ENCODE results near the gene SNCA. TPM values are rescaled to one million over a fixed set of nuclear protein-coding genes. Genes with fewer than 3 reads are reported as not detected.

Gene SNCA
- total RNA-seq, 6 experiments from 2014 or later: 0.30 to 0.43 (median 0.38) TPM; not detected in 2

DNA sequence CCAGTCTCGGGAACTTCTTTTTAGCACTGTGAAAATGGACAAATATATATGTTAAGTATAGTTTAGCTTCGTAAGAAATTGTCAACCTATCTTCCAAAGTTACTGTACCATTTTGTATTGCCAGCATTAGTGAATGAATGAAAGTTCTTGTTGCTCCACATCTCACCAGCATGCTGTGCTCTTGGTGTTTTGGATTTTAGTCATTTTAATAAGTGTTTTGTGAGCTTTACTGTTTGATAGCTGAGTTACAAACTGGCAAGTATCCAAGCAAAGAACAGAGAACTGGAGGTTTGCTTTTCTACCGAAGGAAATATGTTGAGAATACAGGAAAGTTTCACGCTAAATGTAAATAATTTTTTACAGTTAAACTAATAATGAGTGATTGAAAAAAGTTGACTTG lies 33.0 kb downstream of the SNCA start:
- H3K4me3 Mint-ChIP-seq: no peak overlapping the region
- H3K27me3 Mint-ChIP-seq (ENCODE audit: insufficient read depth): no peaks in the 10 kb centered on the region; the same call in 1 of the 2 replicates
- H3K27ac Mint-ChIP-seq: no peak overlapping the region
- TF ChIP-seq, protein P1, sequence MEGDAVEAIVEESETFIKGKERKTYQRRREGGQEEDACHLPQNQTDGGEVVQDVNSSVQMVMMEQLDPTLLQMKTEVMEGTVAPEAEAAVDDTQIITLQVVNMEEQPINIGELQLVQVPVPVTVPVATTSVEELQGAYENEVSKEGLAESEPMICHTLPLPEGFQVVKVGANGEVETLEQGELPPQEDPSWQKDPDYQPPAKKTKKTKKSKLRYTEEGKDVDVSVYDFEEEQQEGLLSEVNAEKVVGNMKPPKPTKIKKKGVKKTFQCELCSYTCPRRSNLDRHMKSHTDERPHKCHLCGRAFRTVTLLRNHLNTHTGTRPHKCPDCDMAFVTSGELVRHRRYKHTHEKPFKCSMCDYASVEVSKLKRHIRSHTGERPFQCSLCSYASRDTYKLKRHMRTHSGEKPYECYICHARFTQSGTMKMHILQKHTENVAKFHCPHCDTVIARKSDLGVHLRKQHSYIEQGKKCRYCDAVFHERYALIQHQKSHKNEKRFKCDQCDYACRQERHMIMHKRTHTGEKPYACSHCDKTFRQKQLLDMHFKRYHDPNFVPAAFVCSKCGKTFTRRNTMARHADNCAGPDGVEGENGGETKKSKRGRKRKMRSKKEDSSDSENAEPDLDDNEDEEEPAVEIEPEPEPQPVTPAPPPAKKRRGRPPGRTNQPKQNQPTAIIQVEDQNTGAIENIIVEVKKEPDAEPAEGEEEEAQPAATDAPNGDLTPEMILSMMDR (IDR thresholded peaks at IDR 0.05): no peak
- H3K4me1 Mint-ChIP-seq (ENCODE audit: low read depth): no peaks in the 10 kb centered on the region
- no peaks in the 10 kb centered on the region for H3K36me3 Mint-ChIP-seq (ENCODE audit: low read depth)
- no peak for DNase-seq
- no peaks in the 10 kb centered on the region for H3K9me3 Mint-ChIP-seq

DNA sequence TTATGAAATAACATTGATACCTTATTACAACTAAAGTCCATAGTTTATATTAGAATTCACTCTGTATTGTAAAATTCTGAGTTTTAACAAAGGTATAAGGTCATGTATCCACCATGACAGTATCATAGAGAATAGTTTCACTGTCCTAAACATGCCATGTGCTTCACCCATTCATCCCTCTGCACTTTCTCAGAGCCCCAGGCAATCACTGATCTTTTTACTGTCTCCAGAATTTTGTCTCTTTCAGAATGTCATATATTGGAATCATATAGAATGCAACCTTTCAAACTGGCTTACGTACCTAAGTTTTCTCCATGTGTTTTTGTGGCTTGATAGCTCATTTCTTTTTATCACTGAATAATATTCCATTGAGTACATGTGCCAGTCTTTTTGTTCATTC lies 33.9 kb downstream of the SNCA start:
- no peak overlapping the region for H3K27ac Mint-ChIP-seq
- H3K4me1 Mint-ChIP-seq (ENCODE audit: low read depth): no peaks in the 10 kb centered on the region
- H3K27me3 Mint-ChIP-seq (ENCODE audit: insufficient read depth): no peaks in the 10 kb centered on the region; the same call in 1 of the 2 replicates
- H3K9me3 Mint-ChIP-seq: no peaks in the 10 kb centered on the region
- no peaks in the 10 kb centered on the region for H3K36me3 Mint-ChIP-seq (ENCODE audit: low read depth)
- DNase-seq: no peak
- no peak overlapping the region for H3K4me3 Mint-ChIP-seq
- TF ChIP-seq, protein P1 (IDR thresholded peaks at IDR 0.05): no peak

DNA sequence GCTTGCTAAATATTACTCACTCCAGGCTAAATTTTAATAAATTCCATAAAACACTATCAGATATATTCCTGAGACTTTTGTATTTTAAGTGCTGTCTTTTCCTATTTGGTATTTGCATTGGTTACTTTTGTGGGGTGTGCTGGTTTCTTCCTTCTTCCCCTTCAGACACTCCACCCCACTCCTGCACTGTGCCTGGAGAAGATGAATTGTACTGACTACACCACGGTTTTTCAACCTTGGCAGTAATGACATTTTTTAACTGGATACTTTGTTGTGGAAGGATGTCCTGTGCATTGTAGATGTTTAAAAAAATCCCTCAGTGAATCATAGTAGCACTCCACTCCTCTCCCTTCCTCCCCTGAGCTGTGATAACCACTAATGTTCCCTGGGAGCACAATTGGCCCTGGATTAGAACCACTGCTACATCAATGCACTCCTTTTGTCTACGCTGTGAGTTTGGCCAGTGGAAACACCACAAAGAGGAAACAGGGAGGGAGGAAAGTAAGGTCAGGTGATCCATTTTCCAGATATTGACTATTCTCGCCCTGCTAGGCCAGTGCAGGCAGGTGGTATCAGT lies 36.3 kb downstream of the SNCA start:
- H3K27ac Mint-ChIP-seq: no peak overlapping the region
- peaks cover 2% of the 10 kb centered on the region; the same call in 1 of the 2 replicates for H3K27me3 Mint-ChIP-seq (ENCODE audit: insufficient read depth)
- H3K9me3 Mint-ChIP-seq: no peaks in the 10 kb centered on the region
- H3K36me3 Mint-ChIP-seq (ENCODE audit: low read depth): no peaks in the 10 kb centered on the region
- no peak for DNase-seq
- H3K4me3 Mint-ChIP-seq: no peak overlapping the region
- peaks cover 9% of the 10 kb centered on the region for H3K4me1 Mint-ChIP-seq (ENCODE audit: low read depth)
- TF ChIP-seq, protein P1 (IDR thresholded peaks at IDR 0.05): no peak

DNA sequence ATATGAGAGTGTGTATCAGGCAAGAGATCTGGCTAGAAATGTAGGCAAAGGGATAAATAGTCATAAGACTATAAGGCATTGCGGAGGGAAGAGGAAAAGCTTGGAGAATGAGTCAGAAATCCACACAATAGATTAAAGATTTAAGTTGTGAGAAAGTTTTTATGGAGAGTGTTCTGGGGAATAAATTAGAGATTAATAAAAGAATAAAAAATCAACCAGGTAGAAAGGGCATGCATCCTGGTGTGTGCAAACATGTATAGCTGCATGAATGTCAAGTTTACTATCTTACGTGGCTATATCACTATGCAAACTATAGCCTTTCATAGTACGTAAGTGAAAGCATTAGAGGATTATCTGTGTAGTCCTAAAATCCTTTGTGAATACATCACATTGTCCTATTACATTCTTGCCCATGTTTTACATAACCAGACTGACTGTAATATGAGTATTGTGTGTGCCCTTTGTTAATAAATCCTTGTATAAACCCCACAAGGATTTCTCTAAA lies 36.9 kb downstream of the SNCA start:
- H3K4me3 Mint-ChIP-seq: no peak overlapping the region
- TF ChIP-seq, protein P1 (IDR thresholded peaks at IDR 0.05): no peak
- H3K27ac Mint-ChIP-seq: no peak overlapping the region
- peak; percentile 55 for DNase-seq
- peaks cover 9% of the 10 kb centered on the region for H3K4me1 Mint-ChIP-seq (ENCODE audit: low read depth)
- no peaks in the 10 kb centered on the region for H3K36me3 Mint-ChIP-seq (ENCODE audit: low read depth)
- peaks cover 2% of the 10 kb centered on the region; the same call in 1 of the 2 replicates for H3K27me3 Mint-ChIP-seq (ENCODE audit: insufficient read depth)
- no peaks in the 10 kb centered on the region for H3K9me3 Mint-ChIP-seq

DNA sequence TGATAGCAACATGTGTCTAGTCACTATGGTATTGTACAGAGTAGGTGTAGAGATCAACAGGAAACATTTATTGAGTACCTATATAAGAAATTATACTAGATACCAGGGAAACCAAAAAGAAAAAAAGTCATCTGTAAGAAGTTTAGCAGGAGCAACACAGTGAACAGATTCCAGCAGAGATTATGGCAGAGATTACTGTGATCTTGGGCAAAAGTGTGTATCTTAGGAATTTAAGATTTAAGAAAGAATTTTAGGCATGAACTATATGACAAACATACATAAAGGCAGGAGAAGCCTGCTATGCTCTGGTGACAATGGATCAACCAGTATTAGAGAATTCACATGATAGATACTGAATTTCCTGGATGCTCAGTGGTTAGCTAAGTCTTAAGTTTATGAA lies 37.9 kb downstream of the SNCA start:
- TF ChIP-seq, protein P1 (IDR thresholded peaks at IDR 0.05): no peak
- Mint-ChIP-seq H3K27ac (no peak overlapping the region), H3K36me3 (ENCODE audit: low read depth) (no peaks in the 10 kb centered on the region), H3K27me3 (ENCODE audit: insufficient read depth) (peaks cover 2% of the 10 kb centered on the region; the same call in 1 of the 2 replicates), H3K9me3 (no peaks in the 10 kb centered on the region), H3K4me1 (ENCODE audit: low read depth) (peaks cover 9% of the 10 kb centered on the region), H3K4me3 (no peak overlapping the region)
- DNase-seq: no peak

Data from HFFc6 (cell line).